ENCODE measurements around the gene FAM50A. TPM values are rescaled to one million over a fixed set of nuclear protein-coding genes. Genes with fewer than 3 reads are reported as not detected.

The FAM50A gene, protein sequence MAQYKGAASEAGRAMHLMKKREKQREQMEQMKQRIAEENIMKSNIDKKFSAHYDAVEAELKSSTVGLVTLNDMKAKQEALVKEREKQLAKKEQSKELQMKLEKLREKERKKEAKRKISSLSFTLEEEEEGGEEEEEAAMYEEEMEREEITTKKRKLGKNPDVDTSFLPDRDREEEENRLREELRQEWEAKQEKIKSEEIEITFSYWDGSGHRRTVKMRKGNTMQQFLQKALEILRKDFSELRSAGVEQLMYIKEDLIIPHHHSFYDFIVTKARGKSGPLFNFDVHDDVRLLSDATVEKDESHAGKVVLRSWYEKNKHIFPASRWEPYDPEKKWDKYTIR
- total RNA-seq (2012; rRNA removed) (46.4 and 65.5 TPM in 2 replicates), polyA plus RNA-seq (2012; rRNA removed) (107 and 119 TPM in 2 replicates), Bru-seq, nascent RNA (percentile 79 among the genes with signal in this experiment), BruChase-seq, experiment 1, labeled RNA remaining after a 6-hour chase (percentile 89 among the genes with signal in this experiment), BruChase-seq, experiment 2, labeled RNA remaining after a 2-hour chase (percentile 82 among the genes with signal in this experiment)
- 71.0 and 81.8 TPM in 2 replicates for polyA plus RNA-seq (2012; cell fraction: cytosol; rRNA removed)
- 263 and 335 TPM in 2 replicates for polyA plus RNA-seq (2012; cell fraction: nucleus; rRNA removed; ENCODE audit: low replicate concordance)
- long read RNA-seq, transcript FAM50A-202 (13 exons, 1,352 nt): major isoform, 104 of 193 reads
- long read RNA-seq, transcript FAM50A-203 (12 exons, 1,470 nt): minor isoform, 8 of 193 reads
- long read RNA-seq, partial matches to known transcripts: 47 of 193 reads
- long read RNA-seq, other reads (novel, unspliced or antisense): 34 of 193 reads

DNA sequence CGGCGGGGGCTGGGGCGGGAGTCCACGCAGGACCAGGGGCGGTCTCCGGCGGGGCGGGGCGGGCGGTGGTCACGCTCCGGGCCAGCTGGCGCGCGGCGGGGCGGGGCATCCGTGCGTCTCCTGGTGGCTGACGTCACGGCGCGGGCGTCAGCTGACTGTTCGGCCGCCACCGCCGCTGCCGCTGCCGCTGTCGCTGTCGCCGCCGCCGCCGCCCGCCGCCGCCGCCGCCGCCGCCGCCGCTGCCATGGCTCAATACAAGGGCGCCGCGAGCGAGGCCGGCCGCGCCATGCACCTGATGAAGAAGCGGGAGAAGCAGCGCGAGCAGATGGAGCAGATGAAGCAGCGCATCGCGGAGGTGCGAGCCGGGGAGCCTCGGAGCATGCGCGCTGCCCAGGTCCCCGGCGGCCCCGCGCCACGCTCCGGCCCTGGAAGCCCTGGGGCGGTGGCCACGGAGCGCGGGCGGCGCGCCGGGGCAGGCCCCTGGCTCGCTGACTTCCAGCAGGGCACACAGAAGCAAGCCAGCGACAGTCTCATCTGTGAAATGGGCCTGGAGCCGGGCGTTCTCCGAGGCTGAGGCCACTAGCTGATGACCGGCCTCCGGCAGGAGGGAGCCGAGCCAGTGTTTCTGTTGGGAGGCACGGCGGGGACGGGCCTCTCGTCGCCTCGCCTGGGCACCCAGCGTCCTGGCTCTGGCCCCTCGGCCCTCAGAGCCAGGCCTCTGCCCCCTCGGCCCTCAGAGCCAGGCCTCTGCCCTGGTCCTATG, at the start of gene FAM50A:
FAM50A (plus strand) TSS at position 150 of the 763 bp plus-strand sequence; CDS start at position 245, 95 bp downstream.
- H2BK20ac ChIP-seq (ENCODE audit: low read depth, low read length): no peak within 1 kb of the TSS
- dilution Hi-C loops (cut with HindIII; ENCODE audit: low sequenced_read_pairs, unreplicated experiment): no loop called here
- H3K4me1 ChIP-seq (ENCODE audit: control insufficient read depth, insufficient read depth, low read length): peaks cover 8% of the 10 kb centered on the region; the same call in 1 of the 2 replicates
- in situ Hi-C loops (cut with MboI; ENCODE audit: low sequenced_read_pairs): no loop called here
- no peak within 1 kb of the TSS for H2BK120ac ChIP-seq (ENCODE audit: low read depth, low read length)
- peak within 1 kb of the TSS; percentile 91 for H2AK5ac ChIP-seq (ENCODE audit: low read depth, low read length)
- peak within 1 kb of the TSS; percentile 91 for H2AFZ ChIP-seq (replicated peaks; ENCODE audit: low read length, poor library complexity)
- H3K79me1 ChIP-seq (ENCODE audit: low read depth in 1 of 2, low read length in 2 of 2): peaks cover 0 to 27% of the 10 kb centered on the region in 2 experiments; a peak in 2 of 4 replicates
- H2BK5ac ChIP-seq (ENCODE audit: low read depth, low read length, poor library complexity, severe bottlenecking): peak within 1 kb of the TSS; percentile 63
- H3K27ac ChIP-seq (ENCODE audit: insufficient read depth, low read length): peak within 1 kb of the TSS; percentile 90
- no peak within 1 kb of the TSS for H2BK15ac ChIP-seq (ENCODE audit: low read depth, low read length)
- WGBS, 2 experiments (ENCODE audit: extremely low coverage in 2 of 2, insufficient read length in 1 of 2): 27% methylated on average over 80 of the region's 94 CpGs; no CpG with 5 or more reads in 1 of the 2 experiments
- peak within 1 kb of the TSS; percentile 68 for H4K5ac ChIP-seq (ENCODE audit: low read depth, low read length)
- peak within 1 kb of the TSS; percentile 82 for H3K23ac ChIP-seq (ENCODE audit: low read depth, low read length)
- H3K9me3 ChIP-seq (ENCODE audit: control insufficient read depth, insufficient read depth, low read length): no peaks in the 10 kb centered on the region; the same call in 1 of the 2 replicates
- H3K36me3 ChIP-seq (ENCODE audit: control insufficient read depth, insufficient read depth, low read length): peaks cover 51% of the 10 kb centered on the region
- H3K9me1 ChIP-seq (ENCODE audit: insufficient read depth, low read length): no peaks in the 10 kb centered on the region
- peak within 1 kb of the TSS; percentile 51 for H4K91ac ChIP-seq (ENCODE audit: insufficient read depth, low read depth, low read length)
- peak; percentile 42 for DNase-seq
- peak; percentile 91 for ATAC-seq (ENCODE audit: low read depth)
- H3K9ac ChIP-seq (ENCODE audit: low read depth, low read length): peak within 1 kb of the TSS; percentile 91
- peak within 1 kb of the TSS; percentile 52 to 66; a peak in 2 of 4 replicates for H4K8ac ChIP-seq (ENCODE audit: low read depth in 2 of 2, low read length in 2 of 2)
- peak within 1 kb of the TSS; percentile 6; the same call in 1 of the 2 replicates for H3K18ac ChIP-seq (ENCODE audit: low read depth, low read length)
- H3K14ac ChIP-seq (replicated peaks; ENCODE audit: low read depth, low read length): peak within 1 kb of the TSS; percentile 79
- POLR2A ChIA-PET (ENCODE audit: unreplicated experiment): no interaction called here
- H3K56ac ChIP-seq (ENCODE audit: extremely low read depth, insufficient read depth, low read length): no peak within 1 kb of the TSS
- H2AK9ac ChIP-seq (replicated peaks; ENCODE audit: low read depth, low read length, poor library complexity): peak within 1 kb of the TSS; percentile 97
- CTCF ChIA-PET: no interaction called here
- peak within 1 kb of the TSS; percentile 80 for H3K4ac ChIP-seq (ENCODE audit: low read depth, low read length)
- H4K20me1 ChIP-seq (ENCODE audit: insufficient read depth, low read length): peaks cover under 1% of the 10 kb centered on the region
- BruUV-seq (replicated peaks): no TSS peak
- TF ChIP-seq, protein P1, sequence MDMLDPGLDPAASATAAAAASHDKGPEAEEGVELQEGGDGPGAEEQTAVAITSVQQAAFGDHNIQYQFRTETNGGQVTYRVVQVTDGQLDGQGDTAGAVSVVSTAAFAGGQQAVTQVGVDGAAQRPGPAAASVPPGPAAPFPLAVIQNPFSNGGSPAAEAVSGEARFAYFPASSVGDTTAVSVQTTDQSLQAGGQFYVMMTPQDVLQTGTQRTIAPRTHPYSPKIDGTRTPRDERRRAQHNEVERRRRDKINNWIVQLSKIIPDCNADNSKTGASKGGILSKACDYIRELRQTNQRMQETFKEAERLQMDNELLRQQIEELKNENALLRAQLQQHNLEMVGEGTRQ (IDR thresholded peaks at IDR 0.05; ENCODE audit: low read depth, low read length): peak; percentile 49
- no peak for TF ChIP-seq CEBPB (IDR thresholded peaks at IDR 0.05; ENCODE audit: low read depth, low read length)
- H3K27me3 ChIP-seq (ENCODE audit: control insufficient read depth, insufficient read depth, low read length): no peaks in the 10 kb centered on the region
- peak within 1 kb of the TSS; percentile 94 for H3K4me3 ChIP-seq (ENCODE audit: insufficient read depth, low read depth, low read length)
- peak within 1 kb of the TSS; percentile 95 for H3K4me2 ChIP-seq (ENCODE audit: low read depth, low read length)
- intact Hi-C loops (cut with micrococcal nuclease): loop anchor here (1.0 kb wide), 1 partner anchor 35 kb away; the partner anchor contains the start of gene DNASE1L1
